ENCODE results near the gene DES. TPM values are rescaled to one million over a fixed set of nuclear protein-coding genes. Genes with fewer than 3 reads are reported as not detected.

The DES gene
- total RNA-seq, 1 donor, result 3.3 TPM

DNA sequence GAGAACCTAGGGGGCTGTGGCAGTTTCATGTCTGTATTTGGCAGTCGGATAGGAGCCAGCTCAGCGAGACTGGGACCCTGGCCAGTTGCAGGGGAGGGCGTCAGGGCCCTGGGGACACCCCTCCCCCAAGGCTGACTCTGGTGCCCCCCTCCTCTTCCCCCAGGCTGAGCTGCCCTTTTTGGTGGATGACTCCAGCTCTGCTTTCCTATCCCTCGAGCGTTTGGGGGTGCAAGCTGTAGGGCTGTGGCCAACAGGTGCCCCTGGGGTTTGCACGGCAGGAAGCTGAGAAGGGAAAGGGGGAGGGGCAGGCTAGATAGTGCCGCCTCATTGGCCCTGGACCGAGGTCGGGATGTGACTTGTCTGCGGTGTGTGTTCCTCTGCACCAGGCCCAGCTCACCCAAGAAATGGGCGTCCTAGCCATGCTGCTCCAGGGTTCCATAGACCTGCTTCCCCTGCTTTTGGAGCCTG, 42.9 kb downstream of the DES start:
- TF ChIP-seq, protein P1, sequence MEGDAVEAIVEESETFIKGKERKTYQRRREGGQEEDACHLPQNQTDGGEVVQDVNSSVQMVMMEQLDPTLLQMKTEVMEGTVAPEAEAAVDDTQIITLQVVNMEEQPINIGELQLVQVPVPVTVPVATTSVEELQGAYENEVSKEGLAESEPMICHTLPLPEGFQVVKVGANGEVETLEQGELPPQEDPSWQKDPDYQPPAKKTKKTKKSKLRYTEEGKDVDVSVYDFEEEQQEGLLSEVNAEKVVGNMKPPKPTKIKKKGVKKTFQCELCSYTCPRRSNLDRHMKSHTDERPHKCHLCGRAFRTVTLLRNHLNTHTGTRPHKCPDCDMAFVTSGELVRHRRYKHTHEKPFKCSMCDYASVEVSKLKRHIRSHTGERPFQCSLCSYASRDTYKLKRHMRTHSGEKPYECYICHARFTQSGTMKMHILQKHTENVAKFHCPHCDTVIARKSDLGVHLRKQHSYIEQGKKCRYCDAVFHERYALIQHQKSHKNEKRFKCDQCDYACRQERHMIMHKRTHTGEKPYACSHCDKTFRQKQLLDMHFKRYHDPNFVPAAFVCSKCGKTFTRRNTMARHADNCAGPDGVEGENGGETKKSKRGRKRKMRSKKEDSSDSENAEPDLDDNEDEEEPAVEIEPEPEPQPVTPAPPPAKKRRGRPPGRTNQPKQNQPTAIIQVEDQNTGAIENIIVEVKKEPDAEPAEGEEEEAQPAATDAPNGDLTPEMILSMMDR (IDR thresholded peaks at IDR 0.05; ENCODE audit: insufficient read depth, low read length), result no peak
- no peak overlapping the region for H3K4me3 ChIP-seq (ENCODE audit: low read depth, low read length)
- DNase-seq (ENCODE audit: low read depth), result peak; percentile 39

DNA sequence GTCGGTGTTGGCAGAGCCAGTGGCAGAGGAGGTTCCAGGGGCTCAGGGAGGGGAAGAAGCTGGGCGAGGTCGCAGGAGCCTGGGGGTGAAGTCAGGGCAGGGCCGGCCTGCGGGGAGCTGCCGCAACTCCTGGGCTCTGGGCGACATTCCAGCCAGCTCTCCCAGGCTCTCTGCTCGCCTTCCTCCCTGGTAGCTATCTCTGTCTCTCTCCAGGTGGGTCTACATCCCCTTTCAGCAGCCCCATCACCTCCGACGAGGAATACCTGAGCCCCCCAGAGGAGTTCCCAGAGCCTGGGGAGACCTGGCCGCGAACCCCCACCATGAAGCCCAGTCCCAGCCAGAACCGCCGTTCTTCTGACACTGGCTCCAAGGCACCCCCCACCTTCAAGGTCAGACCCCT, 43.5 kb downstream of the DES start:
- TF ChIP-seq, protein P1 (IDR thresholded peaks at IDR 0.05; ENCODE audit: insufficient read depth, low read length), result no peak
- DNase-seq (ENCODE audit: low read depth), result no peak
- H3K4me3 ChIP-seq (ENCODE audit: low read depth, low read length), result no peak overlapping the region

DNA sequence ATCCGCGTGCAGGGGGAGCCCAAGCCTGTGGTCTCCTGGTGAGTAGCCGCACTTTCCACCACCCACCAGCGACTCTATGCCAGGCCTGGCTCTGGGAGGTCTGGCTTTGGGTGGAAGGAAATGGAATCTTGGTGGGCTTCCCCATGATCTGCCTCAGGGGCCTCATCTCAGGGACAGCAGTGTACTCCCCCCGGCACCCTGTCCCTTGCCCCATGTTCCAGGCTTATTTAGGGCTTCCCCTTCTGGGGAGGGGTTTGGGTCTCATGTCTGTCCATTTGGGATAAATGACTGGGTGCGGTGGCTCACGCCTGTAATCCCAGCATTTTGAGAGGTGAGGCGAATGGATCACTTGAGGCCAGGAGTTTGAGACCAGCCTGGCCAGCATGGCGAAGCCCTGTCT, 44.2 kb downstream of the DES start:
- TF ChIP-seq, protein P1 (IDR thresholded peaks at IDR 0.05; ENCODE audit: insufficient read depth, low read length), result no peak
- H3K4me3 ChIP-seq (ENCODE audit: low read depth, low read length), result no peak overlapping the region
- no peak for DNase-seq (ENCODE audit: low read depth)

DNA sequence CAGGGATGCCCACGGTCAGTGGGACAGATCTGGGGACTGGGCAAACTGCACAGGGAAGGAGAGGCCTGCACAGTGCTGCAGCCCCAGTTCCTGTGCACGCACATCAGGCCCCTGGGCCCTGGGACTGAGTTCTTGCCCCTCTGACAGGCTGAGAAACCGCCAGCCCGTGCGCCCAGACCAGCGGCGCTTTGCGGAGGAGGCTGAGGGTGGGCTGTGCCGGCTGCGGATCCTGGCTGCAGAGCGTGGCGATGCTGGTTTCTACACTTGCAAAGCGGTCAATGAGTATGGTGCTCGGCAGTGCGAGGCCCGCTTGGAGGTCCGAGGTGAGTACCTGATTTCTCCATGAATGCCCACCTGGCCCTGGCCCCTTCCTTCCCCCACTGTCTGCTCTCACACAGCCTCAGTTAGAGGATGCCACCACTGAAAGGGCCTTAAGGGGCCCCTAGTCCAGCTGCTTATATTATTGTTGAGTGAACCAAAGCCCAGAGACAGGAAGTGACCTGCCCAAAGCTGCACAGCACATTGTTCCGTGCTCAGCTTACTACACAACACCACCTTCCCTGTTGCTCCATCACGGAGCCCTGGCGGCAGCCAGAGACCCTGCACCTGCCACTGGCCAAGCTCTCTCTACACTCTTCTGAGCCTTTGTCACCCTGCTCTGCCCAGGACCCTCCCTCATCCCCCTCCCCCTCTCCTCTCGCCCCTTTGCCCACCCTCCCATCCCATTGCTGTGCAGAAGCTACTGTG, 46.3 kb downstream of the DES start:
- DNase-seq (ENCODE audit: low read depth), result no peak
- TF ChIP-seq, protein P1 (IDR thresholded peaks at IDR 0.05; ENCODE audit: insufficient read depth, low read length), result no peak
- no peak overlapping the region for H3K4me3 ChIP-seq (ENCODE audit: low read depth, low read length)

DNA sequence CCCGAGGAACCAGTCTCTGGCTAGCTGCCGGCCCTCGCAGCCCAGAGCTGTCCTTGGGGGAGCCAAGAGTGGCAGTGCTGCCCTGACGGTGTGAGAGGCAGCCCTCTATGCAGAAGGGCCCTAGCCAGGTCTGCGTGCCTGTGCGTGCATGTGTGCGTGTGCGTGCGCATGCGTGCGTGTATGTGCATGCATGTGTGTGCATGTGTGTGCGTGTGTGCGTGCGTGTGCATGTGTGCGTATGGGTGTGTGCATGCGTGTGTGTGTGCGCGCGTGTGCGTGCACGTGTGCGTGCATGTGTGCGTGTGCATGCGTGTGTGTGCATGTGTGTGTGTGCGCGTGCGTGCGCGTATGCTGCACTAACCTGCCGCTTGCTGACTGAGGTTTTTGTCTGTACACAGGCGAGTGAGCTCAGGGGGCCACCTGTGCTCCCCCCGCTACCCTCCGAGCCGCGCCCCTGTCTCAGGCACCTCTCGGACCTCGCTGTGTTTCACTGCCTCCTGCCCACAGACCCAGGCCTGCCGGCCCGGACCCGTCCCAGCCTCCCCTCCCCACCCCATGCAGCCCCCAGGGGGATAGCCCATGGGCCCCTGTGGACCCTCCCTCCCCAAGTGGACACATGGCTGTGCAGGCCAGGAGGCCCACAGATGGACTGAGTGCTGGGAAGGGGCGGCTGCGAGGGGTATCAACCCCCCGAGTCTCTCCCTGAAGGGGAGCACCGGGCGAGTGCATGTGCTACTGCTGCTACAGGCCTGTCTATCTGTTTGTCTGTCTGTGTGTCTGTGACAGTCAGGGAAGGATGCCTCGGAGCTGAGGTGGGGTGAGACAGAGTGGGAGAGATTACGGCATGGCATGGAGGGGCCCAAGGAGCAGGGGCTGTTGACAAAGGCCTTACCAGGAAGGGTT, 47.7 kb downstream of the DES start:
- no peak overlapping the region for H3K4me3 ChIP-seq (ENCODE audit: low read depth, low read length)
- TF ChIP-seq, protein P1 (IDR thresholded peaks at IDR 0.05; ENCODE audit: insufficient read depth, low read length), result no peak
- no peak for DNase-seq (ENCODE audit: low read depth)

DNA sequence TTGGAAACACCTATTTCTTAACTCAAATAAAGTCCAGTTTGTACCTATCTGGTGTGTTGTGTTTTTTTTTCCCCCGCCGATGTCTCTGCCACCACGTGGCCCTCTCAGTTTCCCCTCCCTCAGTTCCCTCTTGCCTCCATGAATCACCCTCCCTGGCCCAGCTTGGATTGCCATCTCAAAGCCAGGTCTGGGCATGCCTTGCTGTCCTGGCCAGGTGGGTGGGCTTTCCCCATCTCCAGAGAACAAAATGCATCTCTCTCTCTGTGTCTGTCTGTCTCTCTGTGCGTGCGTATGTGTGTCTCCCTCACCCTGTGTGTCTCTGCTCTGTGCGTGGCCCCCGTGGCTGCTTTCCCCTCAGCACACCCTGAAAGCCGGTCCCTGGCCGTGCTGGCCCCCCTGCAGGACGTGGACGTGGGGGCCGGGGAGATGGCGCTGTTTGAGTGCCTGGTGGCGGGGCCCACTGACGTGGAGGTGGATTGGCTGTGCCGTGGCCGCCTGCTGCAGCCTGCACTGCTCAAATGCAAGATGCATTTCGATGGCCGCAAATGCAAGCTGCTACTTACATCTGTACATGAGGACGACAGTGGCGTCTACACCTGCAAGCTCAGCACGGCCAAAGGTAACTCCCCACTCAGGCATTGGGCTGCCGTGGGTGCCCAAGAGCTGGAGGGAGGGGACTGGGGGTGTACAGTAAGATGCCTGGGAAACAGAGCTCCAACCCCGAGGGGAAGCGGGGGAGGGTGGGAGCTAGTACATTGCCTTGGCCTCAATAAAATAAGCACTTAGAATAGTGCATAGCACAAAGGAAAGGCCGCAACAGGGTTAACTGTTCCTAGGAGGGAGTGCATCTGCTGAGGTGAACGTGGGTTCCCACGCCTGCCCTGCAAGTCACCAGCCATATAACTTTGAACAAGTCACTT, 48.9 kb downstream of the DES start:
- TF ChIP-seq, protein P1 (IDR thresholded peaks at IDR 0.05; ENCODE audit: insufficient read depth, low read length), result no peak

More for the DNA sequence above, 48.9 kb downstream of the DES start:
- no peak overlapping the region for H3K4me3 ChIP-seq (ENCODE audit: low read depth, low read length)
- no peak for DNase-seq (ENCODE audit: low read depth)
